KBM-7 (cell line): ENCODE data around the gene RPRML.
"Not testable (repeated sequence)": the region's sequence is repeated elsewhere in the genome, so short reads cannot be mapped to it uniquely, and the experiment has no call there.

Source experiments
- DNase-seq: peaks from one replicate; pipeline ENCODE4 v3.0.0-alpha.2; 2015
- in situ Hi-C: fragments of 300-500 bp; cut with MboI; formaldehyde crosslinking; loops from 2 replicates; pipeline ENCODE4 v1.14.3; 2020; ENCODE audit warnings: low sequenced_read_pairs, low pct_unique_long_range_greater_than_20kb, mixed read lengths

Gene RPRML

GRCh38 chr17:46977750-46978488 lies 1.1 kb downstream of the RPRML start:
- in situ Hi-C loops: no loop called here

DNA sequence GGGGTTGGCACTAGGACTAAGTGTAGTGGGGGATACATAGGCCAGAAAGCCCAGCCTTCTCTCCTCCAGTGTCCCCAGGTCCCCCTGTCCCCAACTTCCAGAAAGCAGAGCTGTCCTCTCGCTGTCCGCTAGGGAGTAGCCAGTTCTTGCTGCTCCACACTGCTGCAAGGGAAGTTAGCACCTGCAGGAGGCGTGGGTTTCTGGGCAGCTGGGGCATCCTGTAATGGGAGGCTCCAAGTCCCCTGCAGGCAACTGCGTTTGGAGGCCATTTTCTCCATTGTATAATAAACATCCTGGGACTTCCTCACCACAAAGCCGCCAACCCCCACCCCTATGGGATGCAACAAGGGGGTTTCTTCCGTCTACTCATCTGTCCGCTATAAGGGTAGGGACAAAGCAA lies 1.7 kb downstream of the RPRML start:
- DNase-seq: peak; percentile 28
- in situ Hi-C loops: no loop called here

More at GRCh38 chr17:46977750-46978488, 1.1 kb downstream of the RPRML start:
- DNase-seq: no peak

- DNase-seq: no peak
- in situ Hi-C loops: no loop called here
These were observed 2.3 kb downstream of the RPRML start for GRCh38 chr17:46976626-46977270.

GRCh38 chr17:46975287-46975686 lies 3.8 kb downstream of the RPRML start:
- in situ Hi-C loops: no loop called here
- DNase-seq: no peak

GRCh38 chr17:46974086-46974485 lies 5.0 kb downstream of the RPRML start:
- DNase-seq: no peak
- in situ Hi-C loops: no loop called here

DNA sequence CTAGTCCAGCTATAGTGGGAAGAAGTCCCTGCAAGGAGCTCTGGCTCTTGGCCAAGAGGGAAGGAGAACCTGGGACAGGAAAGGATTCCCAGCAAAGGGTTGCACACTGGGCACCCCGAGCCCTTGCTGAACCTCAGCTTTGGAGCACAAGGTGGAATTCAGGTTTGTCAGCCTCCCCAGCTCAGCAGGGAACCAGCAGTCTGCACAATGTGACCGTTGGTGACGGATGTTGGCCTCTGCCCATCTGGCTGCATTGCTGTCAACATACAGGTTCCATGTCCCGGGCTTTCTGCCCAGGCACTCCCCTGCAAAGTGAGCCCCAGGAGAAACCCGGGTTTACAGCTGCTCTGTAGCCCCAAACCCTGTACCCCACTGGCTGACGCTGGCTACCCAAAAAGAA lies 6.7 kb downstream of the RPRML start:
- in situ Hi-C loops: no loop called here
- DNase-seq: no peak

DNA sequence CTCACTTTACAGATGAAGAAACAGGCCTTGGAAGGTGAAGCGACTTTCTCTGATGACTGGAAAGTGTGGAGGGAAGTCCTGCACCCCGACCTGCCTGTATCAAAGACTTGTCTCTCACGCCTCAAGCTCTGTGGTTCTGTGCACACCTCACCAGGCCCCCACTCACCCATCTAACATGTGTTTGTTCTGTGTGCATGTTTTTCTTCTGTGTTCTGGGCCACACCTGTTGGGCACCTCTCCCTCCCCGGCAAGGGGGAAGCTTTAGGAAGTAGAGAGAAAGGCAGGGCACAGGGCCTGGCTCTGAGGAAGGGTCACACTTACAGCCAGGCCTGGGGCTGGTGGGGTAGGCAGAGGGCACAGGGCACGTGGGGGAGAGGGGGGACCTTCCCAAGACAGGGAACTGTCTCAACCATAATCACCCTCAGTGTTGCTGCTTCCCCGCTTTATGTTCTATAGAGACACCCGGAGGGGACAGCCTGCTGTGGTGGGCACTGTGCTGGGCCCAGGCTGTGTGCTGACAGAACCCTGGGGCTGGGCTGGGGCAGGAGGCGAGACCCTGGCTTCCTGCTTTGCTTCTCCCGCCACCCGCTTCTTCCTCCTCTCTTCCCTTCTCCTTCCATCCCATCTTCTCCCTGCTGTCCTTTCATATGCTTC lies 7.3 kb downstream of the RPRML start:
- in situ Hi-C loops: no loop called here
- DNase-seq: no peak

DNA sequence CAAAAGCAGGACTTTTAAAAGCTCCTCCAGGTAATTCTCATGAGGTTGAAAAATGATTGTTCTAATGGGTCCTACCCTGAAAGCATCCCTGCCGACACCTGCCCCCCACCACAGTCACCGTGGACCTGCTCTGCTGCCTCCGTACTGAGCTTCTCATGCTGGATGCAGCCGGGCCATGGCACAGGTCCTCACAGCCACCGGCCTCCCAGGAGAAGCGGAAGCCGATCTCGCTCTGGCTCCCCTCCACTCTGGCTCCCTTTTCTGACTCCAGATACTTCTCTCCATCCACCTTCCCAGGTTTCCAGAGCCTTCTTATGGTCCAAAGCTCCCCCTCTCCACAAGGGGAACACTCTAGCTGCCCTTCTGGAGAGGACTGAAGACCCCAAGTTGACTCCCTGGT lies 10.2 kb downstream of the RPRML start:
- in situ Hi-C loops: no loop called here
- DNase-seq: no peak

GRCh38 chr17:46968224-46968834 lies 10.7 kb downstream of the RPRML start:
- DNase-seq: no peak
- in situ Hi-C loops: no loop called here

- no peak for DNase-seq
- in situ Hi-C loops: no loop called here
These were observed 14.5 kb downstream of the RPRML start for GRCh38 chr17:46964315-46965265.

- DNase-seq: no peak
- in situ Hi-C loops: no loop called here
These were observed 15.5 kb downstream of the RPRML start for GRCh38 chr17:46963571-46963970.

DNA sequence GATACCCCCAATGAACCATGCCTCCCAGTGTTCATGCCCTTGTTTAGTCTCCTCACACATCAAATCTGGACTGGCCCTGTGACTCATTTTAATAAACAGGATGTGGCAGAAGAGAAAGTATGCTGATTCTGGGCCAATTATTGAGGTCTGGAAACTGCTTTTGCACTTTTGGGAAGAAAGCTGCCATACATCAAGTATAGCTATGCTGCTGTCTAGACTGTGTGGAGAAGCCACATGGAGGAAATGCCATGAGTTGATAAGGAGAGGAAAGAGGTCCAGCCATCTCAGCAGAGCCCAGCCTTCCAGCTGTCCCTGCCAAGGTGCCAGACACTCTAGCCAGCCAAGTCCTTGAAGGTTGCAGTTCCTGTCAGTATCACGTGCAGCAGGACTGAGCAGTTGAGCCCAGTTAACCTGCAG lies 16.7 kb downstream of the RPRML start:
- in situ Hi-C loops: no loop called here
- DNase-seq: no peak

DNA sequence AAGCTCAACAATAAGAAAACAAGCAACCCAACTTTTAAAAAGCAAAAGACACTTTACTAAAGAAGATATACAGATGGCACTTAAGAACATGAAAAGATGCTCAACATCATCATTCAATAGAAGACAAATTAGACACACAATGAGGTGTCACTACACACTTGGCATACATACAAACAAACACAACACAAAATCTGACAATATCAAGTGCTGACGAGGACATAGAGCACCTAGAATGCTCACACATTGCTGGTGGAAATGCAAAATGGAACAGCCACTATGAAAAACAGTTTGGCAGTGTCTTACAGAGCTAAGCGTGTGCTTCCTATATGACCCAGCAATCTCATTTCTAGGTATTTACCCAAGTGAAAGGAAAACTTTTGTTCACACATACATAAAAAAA lies 18.9 kb downstream of the RPRML start:
- in situ Hi-C loops: no loop called here
- DNase-seq: no peak

DNA sequence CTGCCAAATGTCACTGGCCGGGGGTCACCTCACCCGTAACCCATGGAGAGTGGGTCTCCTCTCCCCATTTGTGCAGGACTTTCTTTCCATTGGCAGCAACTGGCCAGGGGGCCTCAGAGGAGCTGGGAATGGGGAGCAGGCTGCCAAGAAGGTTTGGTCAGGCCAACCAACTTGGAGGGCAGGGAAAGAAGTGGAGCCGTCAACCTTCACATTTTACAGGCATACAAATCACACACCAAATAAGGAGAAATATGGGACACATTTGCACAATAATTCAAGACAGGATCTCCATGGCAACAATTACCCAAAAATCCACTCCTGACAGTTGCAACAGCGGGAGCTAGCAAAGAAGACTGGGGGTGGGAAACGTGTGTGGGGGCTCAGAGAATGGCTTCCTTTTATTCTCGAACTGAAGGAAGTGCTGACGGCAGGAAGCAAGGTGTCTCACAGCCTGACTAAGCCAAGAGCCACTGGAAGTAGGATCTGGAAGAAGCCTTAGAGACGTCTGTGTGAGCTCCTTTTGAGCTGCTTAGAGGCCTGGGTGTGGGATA lies 20.9 kb downstream of the RPRML start:
- in situ Hi-C loops: no loop called here
- no peak for DNase-seq

GRCh38 chr17:46953191-46953590 lies 25.9 kb downstream of the RPRML start:
- DNase-seq, in situ Hi-C loops: not testable (repeated sequence)

GRCh38 chr17:46952115-46952514 lies 26.9 kb downstream of the RPRML start:
- in situ Hi-C loops: no loop called here
- no peak for DNase-seq

DNA sequence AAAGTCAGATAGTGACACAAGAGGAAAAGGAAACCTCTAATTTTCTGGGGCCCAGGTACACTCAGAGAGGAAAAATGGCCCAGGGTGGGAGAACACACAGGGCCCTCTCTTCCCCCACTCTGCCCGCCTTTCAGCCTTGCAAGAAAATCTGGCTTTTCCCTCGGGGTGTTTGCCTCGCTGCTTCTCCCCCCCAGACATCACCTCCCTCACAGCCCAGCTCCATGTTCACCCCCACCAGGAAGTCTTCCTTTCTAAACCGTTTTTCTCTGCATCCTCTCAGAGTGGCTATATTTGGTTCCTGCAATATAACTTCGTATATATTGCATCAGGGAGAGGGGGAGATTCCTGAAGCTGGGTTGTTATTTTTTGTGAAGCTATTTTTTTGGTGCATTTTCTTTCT lies 27.3 kb downstream of the RPRML start:
- no peak for DNase-seq
- in situ Hi-C loops: no loop called here

- in situ Hi-C loops: no loop called here
- DNase-seq: no peak
These were observed 27.9 kb downstream of the RPRML start for GRCh38 chr17:46950997-46951621.
